Esophagus muscularis mucosa (tissue), 4 donors: ENCODE measurements around the gene DNAJC6. TPM values are rescaled to one million over a fixed set of nuclear protein-coding genes. Genes with fewer than 3 reads are reported as not detected.

Source experiments
- DNase-seq: peaks from one replicate; pipeline ENCODE4 v3.0.0-alpha.2; 2017; ENCODE audit errors: extremely low spot score
- H3K27ac ChIP-seq, 4 donors: fragments of 200-600 bp; sonication (generic); replicated peaks in 1 of 4; 1 replicate in 3 of 4; 2 replicates in 1 of 4; pipeline ENCODE4 v1.5.1; 2016 to 2019; ENCODE audit warnings: mild to moderate bottlenecking in 1 of 4
- H3K27me3 ChIP-seq, 4 donors: fragments of 200-600 bp; sonication (generic); one replicate each; pipeline versions ENCODE4 v1.5.1 to v1.6.0; 2016 to 2019
- H3K36me3 ChIP-seq, 4 donors: fragments of 200-600 bp; sonication (generic); one replicate each; pipeline ENCODE4 v1.5.1; 2016 to 2019
- H3K4me1 ChIP-seq, 4 donors: fragments of 200-600 bp; sonication (generic); one replicate each; pipeline ENCODE4 v1.5.1; 2016 to 2019
- H3K4me3 ChIP-seq, 4 donors: fragments of 200-600 bp; sonication (generic); 1 replicate in 2 of 4; 2 replicates in 2 of 4; pipeline ENCODE4 v1.5.1; 2016 to 2019; ENCODE audit warnings: mild to moderate bottlenecking in 4 of 4, moderate library complexity in 1 of 4
- H3K9me3 ChIP-seq, 4 donors: fragments of 200-600 bp; sonication (generic); 1 replicate in 3 of 4; 2 replicates in 1 of 4; pipeline ENCODE4 v1.5.1; 2016 to 2019
- CTCF ChIP-seq, 3 experiments: fragments of 200-600 bp in 2 of 3; fragments of 450-650 bp in 1 of 3; sonication (generic) in 2 of 3; IDR thresholded peaks; one replicate each; pipeline ENCODE4 v1.5.1; 2017 to 2019; ENCODE audit warnings: antibody characterized with exemption in 3 of 3, mild to moderate bottlenecking in 2 of 3, moderate library complexity in 1 of 3
- EP300 ChIP-seq: sonication (generic); formaldehyde crosslinking; IDR thresholded peaks from one replicate; pipeline ENCODE4 v1.6.1; 2017; ENCODE audit warnings: antibody characterized with exemption
- POLR2A ChIP-seq: fragments of 450-650 bp; IDR thresholded peaks from one replicate; pipeline ENCODE4 v1.6.1; 2017; ENCODE audit warnings: antibody characterized with exemption, moderate library complexity, mild to moderate bottlenecking, low read depth
- POLR2AphosphoS5 ChIP-seq, 2 donors: sonication (generic); formaldehyde crosslinking; IDR thresholded peaks; one replicate each; pipeline ENCODE4 v1.6.1; 2017; ENCODE audit warnings: antibody characterized with exemption in 2 of 2
- WGBS: methylation state at CpG from one replicate; pipeline ENCODE4 v1.1.5; 2018; 5-methylcytosine and 5-hydroxymethylcytosine counted together
- intact Hi-C: fragments of 100-400 bp; cut with DNase I; formaldehyde crosslinking; loops from one replicate; pipeline ENCODE4 v1.15.1; 2023
- total RNA-seq, 4 donors: library from RNA; depleted of rRNA; stranded (reverse); fragments of >200 nt; gene quantifications; one replicate each; pipeline versions ENCODE4 v1.1.0 to v1.2.1, GENCODE V29; 2016

The DNAJC6 gene
- 1 to 10 TPM; 3.7 to 8.3 (median 4.4) TPM for total RNA-seq

GRCh38 chr1:65309304-65310077 lies at the start of gene DNAJC6:
Gene DNAJC6, plus strand, starts transcription at chr1:65309543. Its CDS starts 203 bp downstream, at chr1:65309746.
- peak within 1 kb of the TSS in 1 of 4 donors; percentile 15 for H3K27ac ChIP-seq
- no peaks in the 10 kb centered on the region for H3K36me3 ChIP-seq
- peaks cover 0 to 62% (median 7%) of the 10 kb centered on the region in 4 donors for H3K27me3 ChIP-seq
- H3K4me1 ChIP-seq, result peaks cover 15 to 19% (median 17%) of the 10 kb centered on the region in 4 donors
- intact Hi-C loops, result no loop called here
- peak; percentile 89 for DNase-seq
- H3K4me3 ChIP-seq, result peak within 1 kb of the TSS; percentile 41 to 57 (median 48)
- TF ChIP-seq POLR2A, result no peak
- TF ChIP-seq CTCF (IDR thresholded peaks at IDR 0.05), result no peak
- peak in 1 of 2 donors; percentile 22 for TF ChIP-seq POLR2AphosphoS5 (IDR thresholded peaks at IDR 0.05)
- WGBS, result 1% methylated on average over 45 of the region's 75 CpGs
- H3K9me3 ChIP-seq, result no peaks in the 10 kb centered on the region

- 58% methylated on average over 3 of the region's 3 CpGs for WGBS
- TF ChIP-seq POLR2A (no peak), CTCF (IDR thresholded peaks at IDR 0.05) (no peak), EP300 (no peak), POLR2AphosphoS5 (IDR thresholded peaks at IDR 0.05) (no peak)
- Histone ChIP-seq H3K4me1 (peaks cover 13 to 17% (median 16%) of the 10 kb centered on the region in 4 donors), H3K27me3 (no peaks in the 10 kb centered on the region), H3K9me3 (no peaks in the 10 kb centered on the region), H3K4me3 (no peak overlapping the region), H3K27ac (no peak overlapping the region), H3K36me3 (no peaks in the 10 kb centered on the region)
- DNase-seq, result peak; percentile 86
- intact Hi-C loops, result loop anchor here (10.0 kb wide), 1 partner anchor 165 kb away; the partner anchor contains the start of genes LEPR and LEPROT
Observed at GRCh38 chr1:65259816-65260215, 49.5 kb upstream of the DNAJC6 start.

GRCh38 chr1:65260851-65261473 lies 48.4 kb upstream of the DNAJC6 start:
- TF ChIP-seq CTCF (IDR thresholded peaks at IDR 0.05), result no peak
- no peak for TF ChIP-seq EP300
- no peak for TF ChIP-seq POLR2A
- no peak for TF ChIP-seq POLR2AphosphoS5 (IDR thresholded peaks at IDR 0.05)
- H3K9me3 ChIP-seq, result no peaks in the 10 kb centered on the region
- H3K4me1 ChIP-seq, result peaks cover 5 to 19% (median 18%) of the 10 kb centered on the region in 4 donors
- H3K4me3 ChIP-seq, result no peak overlapping the region
- peak; percentile 66 for DNase-seq
- peaks cover 0 to 7% (median 2%) of the 10 kb centered on the region in 4 donors for H3K27me3 ChIP-seq
- no peak overlapping the region for H3K27ac ChIP-seq
- 73% methylated on average over 4 of the region's 4 CpGs for WGBS
- no peaks in the 10 kb centered on the region for H3K36me3 ChIP-seq
- intact Hi-C loops, result no loop called here

GRCh38 chr1:65263286-65263685 lies 46.1 kb upstream of the DNAJC6 start:
- Histone ChIP-seq H3K9me3 (no peaks in the 10 kb centered on the region), H3K27me3 (peaks cover 0 to 7% (median 2%) of the 10 kb centered on the region in 4 donors), H3K36me3 (no peaks in the 10 kb centered on the region), H3K27ac (no peak overlapping the region), H3K4me3 (no peak overlapping the region), H3K4me1 (peaks cover 7 to 26% (median 23%) of the 10 kb centered on the region in 4 donors)
- 100% methylated on average over 1 of the region's 1 CpG for WGBS
- no peak for DNase-seq
- intact Hi-C loops, result no loop called here
- TF ChIP-seq CTCF (IDR thresholded peaks at IDR 0.05), result no peak
- TF ChIP-seq POLR2AphosphoS5 (IDR thresholded peaks at IDR 0.05), result no peak
- no peak for TF ChIP-seq EP300
- no peak for TF ChIP-seq POLR2A
